PC-3 (cell line): ENCODE data around the gene STAT1. TPM values are rescaled to one million over a fixed set of nuclear protein-coding genes. Genes with fewer than 3 reads are reported as not detected.

Experiments used
- ATAC-seq: fragments of 200-7000 bp; cut with Tn5 transposase; 2 replicates; pipeline ENCODE4 v1.9.1; 2020; ENCODE audit warnings: mild to moderate bottlenecking, moderate library complexity
- BruUV-seq: library from RNA; stranded (reverse); fragments of 400-500 nt; replicated peaks from 2 replicates; lab custom pipeline; 2021; lab: Mats Ljungman, UMichigan
- CTCF ChIA-PET: fragments of 300-600 bp; sonication (Branson Sonifier 250); formaldehyde crosslinking; loops from one replicate; lab custom pipeline; 2022; ENCODE audit warnings: antibody characterized with exemption; lab: Charles Lee
- POLR2A ChIA-PET: fragments of 300-600 bp; sonication (Branson Sonifier 250); formaldehyde crosslinking; loops from one replicate; lab custom pipeline; 2022; ENCODE audit warnings: antibody characterized with exemption; ENCODE audit not compliant: unreplicated experiment; lab: Charles Lee
- DNase-seq: peaks from one replicate; pipeline ENCODE4 v3.0.0-alpha.2; 2015
- H2AFZ ChIP-seq: fragments of 300-600 bp; sonication (generic); 2 replicates; pipeline ENCODE4 v1.6.0; 2016; ENCODE audit warnings: antibody characterized with exemption, low read length
- H3F3A ChIP-seq: fragments of 300-600 bp; sonication (generic); one replicate; pipeline ENCODE4 v1.6.0; 2017; ENCODE audit warnings: antibody characterized with exemption, low read length, control low read depth, mild to moderate bottlenecking; ENCODE audit not compliant: unreplicated experiment
- H3K27ac ChIP-seq: fragments of 300-600 bp; sonication (generic); 2 replicates; pipeline ENCODE4 v1.5.1; 2016; ENCODE audit warnings: mild to moderate bottlenecking, low read length
- H3K27me3 ChIP-seq: fragments of 300-600 bp; sonication (generic); 2 replicates; pipeline ENCODE4 v1.6.1; 2016; ENCODE audit warnings: low read length, mixed read lengths
- H3K36me3 ChIP-seq: fragments of 300-600 bp; sonication (generic); 2 replicates; pipeline ENCODE4 v1.6.1; 2016; ENCODE audit warnings: low read depth, mixed run types, low read length, mixed read lengths
- H3K4me1 ChIP-seq: fragments of 300-600 bp; sonication (generic); 2 replicates; pipeline ENCODE4 v1.5.1; 2016; ENCODE audit warnings: low read length; ENCODE audit not compliant: insufficient read depth
- H3K4me2 ChIP-seq: fragments of 300-600 bp; sonication (generic); 2 replicates; pipeline ENCODE4 v1.6.0; 2016; ENCODE audit warnings: low read length
- H3K4me3 ChIP-seq: fragments of 300-600 bp; sonication (generic); 2 replicates; pipeline ENCODE4 v1.5.1; 2016; ENCODE audit warnings: mild to moderate bottlenecking, low read length, mixed read lengths
- H3K79me2 ChIP-seq: fragments of 300-600 bp; sonication (generic); 2 replicates; pipeline ENCODE4 v1.6.1; 2017; ENCODE audit warnings: low read length, mixed read lengths
- H3K9ac ChIP-seq: fragments of 300-600 bp; sonication (generic); 2 replicates; pipeline ENCODE4 v1.6.0; 2016; ENCODE audit warnings: mild to moderate bottlenecking, low read length
- H3K9me2 ChIP-seq: fragments of 300-600 bp; sonication (generic); replicated peaks from 2 replicates; pipeline ENCODE4 v1.6.1; 2016; ENCODE audit warnings: mixed run types, low read length, mixed read lengths
- H3K9me3 ChIP-seq: fragments of 300-600 bp; sonication (generic); 2 replicates; pipeline ENCODE4 v1.6.1; 2016; ENCODE audit warnings: low read length, mixed read lengths
- H4K20me1 ChIP-seq: fragments of 300-600 bp; sonication (generic); 2 replicates; pipeline ENCODE4 v1.6.1; 2016; ENCODE audit warnings: low read length, mixed read lengths
- CTCF ChIP-seq: fragments of 300-600 bp; sonication (generic); conservative IDR thresholded peaks from 2 replicates; pipeline ENCODE4 v1.5.1; 2017; ENCODE audit warnings: antibody characterized with exemption, low read depth, mild to moderate bottlenecking, low read length
- EZH2 ChIP-seq: fragments of 300-600 bp; sonication (generic); IDR thresholded peaks from one replicate; pipeline ENCODE4 v1.6.1; 2017; ENCODE audit warnings: antibody characterized with exemption, mild to moderate bottlenecking, low read length; ENCODE audit not compliant: unreplicated experiment
- EZH2phosphoT487 ChIP-seq: fragments of 300-600 bp; sonication (generic); IDR thresholded peaks from 2 replicates; pipeline ENCODE4 v1.6.1; 2018; ENCODE audit warnings: mild to moderate bottlenecking, antibody characterized with exemption, low read length, borderline replicate concordance
- intact Hi-C: fragments of 100-400 bp; cut with micrococcal nuclease; formaldehyde crosslinking; loops from 2 replicates; pipeline ENCODE4 v1.9.0; 2023
- total RNA-seq: library from RNA; depleted of rRNA; stranded (reverse); fragments of >200 nt; gene quantifications from 2 replicates; pipeline ENCODE4 v1.2.3, GENCODE V29; 2014

STAT1 gene
- total RNA-seq, 1 experiment from 2014 or later, result 47.9 TPM

- DNase-seq (no peak), ATAC-seq (no peak)
- no peak for TF ChIP-seq EZH2
- TF ChIP-seq EZH2phosphoT487, result no peak
- TF ChIP-seq CTCF, result no peak
- Histone ChIP-seq H2AFZ (no peak overlapping the region), H3K4me2 (no peak overlapping the region), H3K27ac (no peak overlapping the region), H3K9ac (no peak overlapping the region), H3K27me3 (no peaks in the 10 kb centered on the region), H3K4me1 (peaks cover 14% of the 10 kb centered on the region), H3K79me2 (no peaks in the 10 kb centered on the region), H3F3A (no peaks in the 10 kb centered on the region), H3K36me3 (peaks cover 76% of the 10 kb centered on the region), H3K9me2 (no peaks in the 10 kb centered on the region), H4K20me1 (no peaks in the 10 kb centered on the region), H3K4me3 (no peak overlapping the region), H3K9me3 (no peaks in the 10 kb centered on the region)
- BruUV-seq, result no TSS peak
- intact Hi-C loops, result no loop called here
- CTCF ChIA-PET, result no interaction called here
- POLR2A ChIA-PET, result no interaction called here
Observed at GRCh38 chr2:190988910-190989309, 25.1 kb downstream of the STAT1 start.

- Histone ChIP-seq H3K4me1 (peaks cover 14% of the 10 kb centered on the region), H3K9me3 (no peaks in the 10 kb centered on the region), H3K36me3 (peaks cover 76% of the 10 kb centered on the region), H4K20me1 (no peaks in the 10 kb centered on the region), H3K9me2 (no peaks in the 10 kb centered on the region), H3K4me2 (no peak overlapping the region), H3K27ac (no peak overlapping the region), H3K9ac (no peak overlapping the region), H3F3A (no peaks in the 10 kb centered on the region), H3K27me3 (no peaks in the 10 kb centered on the region), H3K4me3 (no peak overlapping the region), H2AFZ (no peak overlapping the region), H3K79me2 (no peaks in the 10 kb centered on the region)
- TF ChIP-seq EZH2 (no peak), EZH2phosphoT487 (no peak), CTCF (no peak)
- no peak for DNase-seq
- no TSS peak for BruUV-seq
- ATAC-seq, result no peak
- CTCF ChIA-PET, result no interaction called here
- intact Hi-C loops, result no loop called here
- POLR2A ChIA-PET, result no interaction called here
Observed at GRCh38 chr2:190987938-190988337, 26.0 kb downstream of the STAT1 start.

GRCh38 chr2:190987116-190987515 is 26.9 kb downstream of the STAT1 start:
- no peak overlapping the region for H2AFZ ChIP-seq
- no peak overlapping the region for H3K27ac ChIP-seq
- intact Hi-C loops, result no loop called here
- DNase-seq (no peak), ATAC-seq (no peak)
- TF ChIP-seq EZH2phosphoT487 (no peak), CTCF (no peak), EZH2 (no peak)
- H3K27me3 ChIP-seq, result no peaks in the 10 kb centered on the region
- H3F3A ChIP-seq, result no peaks in the 10 kb centered on the region
- H3K79me2 ChIP-seq, result no peaks in the 10 kb centered on the region
- peaks cover 14% of the 10 kb centered on the region for H3K4me1 ChIP-seq
- H3K4me2 ChIP-seq, result no peak overlapping the region
- BruUV-seq, result no TSS peak
- no peaks in the 10 kb centered on the region for H3K9me3 ChIP-seq
- POLR2A ChIA-PET, result no interaction called here
- CTCF ChIA-PET, result no interaction called here
- no peak overlapping the region for H3K9ac ChIP-seq
- peaks cover 84% of the 10 kb centered on the region for H3K36me3 ChIP-seq
- H3K4me3 ChIP-seq, result no peak overlapping the region
- H3K9me2 ChIP-seq, result no peaks in the 10 kb centered on the region
- H4K20me1 ChIP-seq, result no peaks in the 10 kb centered on the region
